ENCODE measurements around the gene MPPE1. TPM values are rescaled to one million over a fixed set of nuclear protein-coding genes. Genes with fewer than 3 reads are reported as not detected.
A peak's percentile ranks its signal among the peaks of the same experiment; 100 is the strongest.

Gene MPPE1
- total and polyA plus RNA-seq, 9 of the 15 experiments (the other 6 are each of a cell fraction or from before 2014, with no cell fraction given) = 10.7 to 19.5 (median 13.3) TPM

DNA sequence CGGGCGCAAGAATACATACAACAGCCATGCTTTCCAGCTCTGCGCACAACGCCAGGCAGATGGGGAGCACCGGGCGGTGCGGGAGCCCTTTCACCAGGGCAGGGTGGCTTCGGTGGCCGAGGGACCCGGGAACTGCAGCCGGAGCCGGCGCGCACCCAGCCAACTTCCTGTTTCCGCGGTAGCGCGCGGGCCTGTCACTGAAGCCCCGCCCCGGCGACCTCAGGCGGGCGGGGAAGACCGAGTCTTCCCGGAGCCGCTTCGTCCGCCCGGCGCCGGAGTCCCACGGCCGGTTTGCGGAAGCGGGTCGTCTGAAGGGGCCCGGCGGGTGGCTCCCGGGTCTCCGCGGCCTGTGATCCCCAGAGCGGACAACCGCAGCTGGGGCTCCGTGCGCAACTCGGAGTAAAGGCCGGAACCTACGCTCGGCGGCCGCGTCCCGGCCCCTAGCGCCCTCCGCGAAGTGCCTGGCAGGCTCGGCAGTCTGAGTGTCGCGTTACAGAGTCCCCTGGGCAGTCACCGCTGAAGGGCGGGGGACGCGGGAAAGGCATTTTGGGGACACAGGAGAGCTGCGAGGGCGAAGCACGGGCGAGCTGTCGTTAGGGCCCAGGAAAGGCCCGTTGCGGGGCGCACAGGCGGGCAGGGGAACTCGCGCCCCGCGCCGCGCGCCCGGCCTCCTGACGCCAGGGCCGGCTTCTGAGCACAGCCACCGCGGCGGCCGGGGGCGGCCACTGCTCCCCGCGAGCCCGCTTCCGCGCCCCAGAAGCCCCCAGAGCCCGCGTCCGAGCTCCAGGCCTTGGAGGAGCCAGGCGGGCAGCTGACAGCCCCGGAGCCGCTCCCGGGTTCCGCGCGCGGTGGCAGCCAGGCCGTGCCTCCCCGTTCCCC, at the start of gene MPPE1 (continued):
- TF ChIP-seq, protein P1, sequence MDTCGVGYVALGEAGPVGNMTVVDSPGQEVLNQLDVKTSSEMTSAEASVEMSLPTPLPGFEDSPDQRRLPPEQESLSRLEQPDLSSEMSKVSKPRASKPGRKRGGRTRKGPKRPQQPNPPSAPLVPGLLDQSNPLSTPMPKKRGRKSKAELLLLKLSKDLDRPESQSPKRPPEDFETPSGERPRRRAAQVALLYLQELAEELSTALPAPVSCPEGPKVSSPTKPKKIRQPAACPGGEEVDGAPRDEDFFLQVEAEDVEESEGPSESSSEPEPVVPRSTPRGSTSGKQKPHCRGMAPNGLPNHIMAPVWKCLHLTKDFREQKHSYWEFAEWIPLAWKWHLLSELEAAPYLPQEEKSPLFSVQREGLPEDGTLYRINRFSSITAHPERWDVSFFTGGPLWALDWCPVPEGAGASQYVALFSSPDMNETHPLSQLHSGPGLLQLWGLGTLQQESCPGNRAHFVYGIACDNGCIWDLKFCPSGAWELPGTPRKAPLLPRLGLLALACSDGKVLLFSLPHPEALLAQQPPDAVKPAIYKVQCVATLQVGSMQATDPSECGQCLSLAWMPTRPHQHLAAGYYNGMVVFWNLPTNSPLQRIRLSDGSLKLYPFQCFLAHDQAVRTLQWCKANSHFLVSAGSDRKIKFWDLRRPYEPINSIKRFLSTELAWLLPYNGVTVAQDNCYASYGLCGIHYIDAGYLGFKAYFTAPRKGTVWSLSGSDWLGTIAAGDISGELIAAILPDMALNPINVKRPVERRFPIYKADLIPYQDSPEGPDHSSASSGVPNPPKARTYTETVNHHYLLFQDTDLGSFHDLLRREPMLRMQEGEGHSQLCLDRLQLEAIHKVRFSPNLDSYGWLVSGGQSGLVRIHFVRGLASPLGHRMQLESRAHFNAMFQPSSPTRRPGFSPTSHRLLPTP (IDR thresholded peaks at IDR 0.05; ENCODE audit: borderline replicate concordance, extremely low read depth, insufficient read length) = no peak
- TF ChIP-seq, protein P2, sequence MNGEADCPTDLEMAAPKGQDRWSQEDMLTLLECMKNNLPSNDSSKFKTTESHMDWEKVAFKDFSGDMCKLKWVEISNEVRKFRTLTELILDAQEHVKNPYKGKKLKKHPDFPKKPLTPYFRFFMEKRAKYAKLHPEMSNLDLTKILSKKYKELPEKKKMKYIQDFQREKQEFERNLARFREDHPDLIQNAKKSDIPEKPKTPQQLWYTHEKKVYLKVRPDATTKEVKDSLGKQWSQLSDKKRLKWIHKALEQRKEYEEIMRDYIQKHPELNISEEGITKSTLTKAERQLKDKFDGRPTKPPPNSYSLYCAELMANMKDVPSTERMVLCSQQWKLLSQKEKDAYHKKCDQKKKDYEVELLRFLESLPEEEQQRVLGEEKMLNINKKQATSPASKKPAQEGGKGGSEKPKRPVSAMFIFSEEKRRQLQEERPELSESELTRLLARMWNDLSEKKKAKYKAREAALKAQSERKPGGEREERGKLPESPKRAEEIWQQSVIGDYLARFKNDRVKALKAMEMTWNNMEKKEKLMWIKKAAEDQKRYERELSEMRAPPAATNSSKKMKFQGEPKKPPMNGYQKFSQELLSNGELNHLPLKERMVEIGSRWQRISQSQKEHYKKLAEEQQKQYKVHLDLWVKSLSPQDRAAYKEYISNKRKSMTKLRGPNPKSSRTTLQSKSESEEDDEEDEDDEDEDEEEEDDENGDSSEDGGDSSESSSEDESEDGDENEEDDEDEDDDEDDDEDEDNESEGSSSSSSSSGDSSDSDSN (IDR thresholded peaks at IDR 0.05; ENCODE audit: borderline replicate concordance in 1 of 2, low read depth in 2 of 2, low read length in 2 of 2) = peak; percentile 59 to 62; a peak in 2 of 4 replicates
- TF ChIP-seq RFX5 (IDR thresholded peaks at IDR 0.05; ENCODE audit: low read depth, low read length) = no peak
- peak; percentile 82 for TF ChIP-seq HMGN3 (IDR thresholded peaks at IDR 0.05; ENCODE audit: borderline replicate concordance, extremely low read depth, insufficient read length, low read depth, low read length)
- TF ChIP-seq, protein P3, sequence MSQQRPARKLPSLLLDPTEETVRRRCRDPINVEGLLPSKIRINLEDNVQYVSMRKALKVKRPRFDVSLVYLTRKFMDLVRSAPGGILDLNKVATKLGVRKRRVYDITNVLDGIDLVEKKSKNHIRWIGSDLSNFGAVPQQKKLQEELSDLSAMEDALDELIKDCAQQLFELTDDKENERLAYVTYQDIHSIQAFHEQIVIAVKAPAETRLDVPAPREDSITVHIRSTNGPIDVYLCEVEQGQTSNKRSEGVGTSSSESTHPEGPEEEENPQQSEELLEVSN (IDR thresholded peaks at IDR 0.05; ENCODE audit: borderline replicate concordance in 1 of 2, extremely low read depth in 1 of 2, insufficient read depth in 1 of 2, insufficient read length in 1 of 2, low read depth in 1 of 2, low read length in 1 of 2, poor library complexity in 1 of 2, severe bottlenecking in 1 of 2) = peak; percentile 22 to 65
- TF ChIP-seq PHF8 (IDR thresholded peaks at IDR 0.05; ENCODE audit: borderline replicate concordance, low read length) = peak; percentile 99
- no peak for TF ChIP-seq ILF3 (IDR thresholded peaks at IDR 0.05; ENCODE audit: borderline replicate concordance)
- TF ChIP-seq, protein P4, sequence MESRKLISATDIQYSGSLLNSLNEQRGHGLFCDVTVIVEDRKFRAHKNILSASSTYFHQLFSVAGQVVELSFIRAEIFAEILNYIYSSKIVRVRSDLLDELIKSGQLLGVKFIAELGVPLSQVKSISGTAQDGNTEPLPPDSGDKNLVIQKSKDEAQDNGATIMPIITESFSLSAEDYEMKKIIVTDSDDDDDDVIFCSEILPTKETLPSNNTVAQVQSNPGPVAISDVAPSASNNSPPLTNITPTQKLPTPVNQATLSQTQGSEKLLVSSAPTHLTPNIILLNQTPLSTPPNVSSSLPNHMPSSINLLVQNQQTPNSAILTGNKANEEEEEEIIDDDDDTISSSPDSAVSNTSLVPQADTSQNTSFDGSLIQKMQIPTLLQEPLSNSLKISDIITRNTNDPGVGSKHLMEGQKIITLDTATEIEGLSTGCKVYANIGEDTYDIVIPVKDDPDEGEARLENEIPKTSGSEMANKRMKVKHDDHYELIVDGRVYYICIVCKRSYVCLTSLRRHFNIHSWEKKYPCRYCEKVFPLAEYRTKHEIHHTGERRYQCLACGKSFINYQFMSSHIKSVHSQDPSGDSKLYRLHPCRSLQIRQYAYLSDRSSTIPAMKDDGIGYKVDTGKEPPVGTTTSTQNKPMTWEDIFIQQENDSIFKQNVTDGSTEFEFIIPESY (CRISPR knock-in tag; IDR thresholded peaks at IDR 0.05) = 0 out of 2 replicates have a peak, but pooled peaks have one; percentile 53
- no peak for TF ChIP-seq ZNF586 (CRISPR knock-in tag; conservative IDR thresholded peaks at IDR 0.05)
- TF ChIP-seq PCBP1 (IDR thresholded peaks at IDR 0.05; ENCODE audit: low read depth, low read length, poor library complexity, severe bottlenecking) = peak; percentile 82
- TF ChIP-seq TCF3 (CRISPR knock-in tag; IDR thresholded peaks at IDR 0.05) = peak; percentile 26; the same call in 1 of the 2 replicates
- no peak for TF ChIP-seq RHOXF2B (CRISPR knock-in tag; conservative IDR thresholded peaks at IDR 0.05)
- TF ChIP-seq CBX8 (IDR thresholded peaks at IDR 0.05; ENCODE audit: borderline replicate concordance, extremely low read depth, low read depth, low read length, poor library complexity, severe bottlenecking) = no peak
- no peak for TF ChIP-seq DMBX1 (CRISPR knock-in tag; IDR thresholded peaks at IDR 0.05; ENCODE audit: borderline replicate concordance)
- TF ChIP-seq CCNT2 (IDR thresholded peaks at IDR 0.05; ENCODE audit: borderline replicate concordance, extremely low read depth, insufficient read length, low read depth, low read length) = peak; percentile 87
